ENCODE results near the gene PLEKHA1. TPM values are rescaled to one million over a fixed set of nuclear protein-coding genes. Genes with fewer than 3 reads are reported as not detected.
A peak's percentile ranks its signal among the peaks of the same experiment; 100 is the strongest.

PLEKHA1 gene
- polyA plus RNA-seq, 4 donors, result 15.4 to 64.7 (median 23.7) TPM

- no peaks in the 10 kb centered on the region for H3K9me3 ChIP-seq (ENCODE audit: control insufficient read depth in 2 of 2, insufficient read depth in 1 of 2, low read depth in 1 of 2, low read length in 1 of 2)
- H3K4me3 ChIP-seq (ENCODE audit: low read depth in 1 of 3, low read length in 3 of 3), result no peak overlapping the region
- H3K27me3 ChIP-seq (ENCODE audit: control insufficient read depth in 3 of 3, insufficient read depth in 3 of 3, low read length in 3 of 3), result peaks cover 3 to 32% (median 10%) of the 10 kb centered on the region in 3 donors
- DNase-seq, result no peak
- H3K4me1 ChIP-seq (ENCODE audit: control insufficient read depth in 3 of 3, insufficient read depth in 2 of 3, low read depth in 1 of 3, low read length in 2 of 3), result peaks cover 0 to 2% (median 0%) of the 10 kb centered on the region in 3 donors
- H3K36me3 ChIP-seq (ENCODE audit: control insufficient read depth in 3 of 3, insufficient read depth in 2 of 3, low read depth in 1 of 3, low read length in 3 of 3), result no peaks in the 10 kb centered on the region
- FAIRE-seq, result no peak
- WGBS, 3 donors, result 67 to 78% (median 72%) methylated on average over 5 of the region's 5 CpGs
- H3K27ac ChIP-seq (ENCODE audit: low read depth in 1 of 3, low read length in 2 of 3), result no peak overlapping the region
These were observed 83.4 kb downstream of the PLEKHA1 start for GRCh38 chr10:122457934-122458333.

GRCh38 chr10:122458693-122459092 is 84.2 kb downstream of the PLEKHA1 start:
- H3K36me3 ChIP-seq (ENCODE audit: control insufficient read depth in 3 of 3, insufficient read depth in 2 of 3, low read depth in 1 of 3, low read length in 3 of 3), result no peaks in the 10 kb centered on the region
- peaks cover 0 to 2% (median 0%) of the 10 kb centered on the region in 3 donors for H3K4me1 ChIP-seq (ENCODE audit: control insufficient read depth in 3 of 3, insufficient read depth in 2 of 3, low read depth in 1 of 3, low read length in 2 of 3)
- H3K27ac ChIP-seq (ENCODE audit: low read depth in 1 of 3, low read length in 2 of 3), result no peak overlapping the region
- FAIRE-seq (no peak), DNase-seq (no peak)
- H3K27me3 ChIP-seq (ENCODE audit: control insufficient read depth in 3 of 3, insufficient read depth in 3 of 3, low read length in 3 of 3), result peaks cover 3 to 37% (median 10%) of the 10 kb centered on the region in 3 donors
- no peaks in the 10 kb centered on the region for H3K9me3 ChIP-seq (ENCODE audit: control insufficient read depth in 2 of 2, insufficient read depth in 1 of 2, low read depth in 1 of 2, low read length in 1 of 2)
- H3K4me3 ChIP-seq (ENCODE audit: low read depth in 1 of 3, low read length in 3 of 3), result no peak overlapping the region
- WGBS, 3 donors, result 79 to 94% (median 84%) methylated on average over 6 of the region's 6 CpGs

- Histone ChIP-seq H3K9me3 (ENCODE audit: control insufficient read depth in 2 of 2, insufficient read depth in 1 of 2, low read depth in 1 of 2, low read length in 1 of 2) (no peaks in the 10 kb centered on the region), H3K4me1 (ENCODE audit: control insufficient read depth in 3 of 3, insufficient read depth in 2 of 3, low read depth in 1 of 3, low read length in 2 of 3) (peaks cover 0 to 2% (median 0%) of the 10 kb centered on the region in 3 donors), H3K27me3 (ENCODE audit: control insufficient read depth in 3 of 3, insufficient read depth in 3 of 3, low read length in 3 of 3) (peaks cover 3 to 37% (median 10%) of the 10 kb centered on the region in 3 donors), H3K27ac (ENCODE audit: low read depth in 1 of 3, low read length in 2 of 3) (no peak overlapping the region), H3K36me3 (ENCODE audit: control insufficient read depth in 3 of 3, insufficient read depth in 2 of 3, low read depth in 1 of 3, low read length in 3 of 3) (peaks cover 0 to 3% (median 0%) of the 10 kb centered on the region in 3 donors), H3K4me3 (ENCODE audit: low read depth in 1 of 3, low read length in 3 of 3) (no peak overlapping the region)
- FAIRE-seq (no peak), DNase-seq (no peak)
- 74 to 77% (median 75%) methylated on average over 14 of the region's 14 CpGs for WGBS, 3 donors
These were observed 85.2 kb downstream of the PLEKHA1 start for GRCh38 chr10:122459561-122460273.

GRCh38 chr10:122460891-122461293 is 86.4 kb downstream of the PLEKHA1 start:
- peaks cover 0 to 7% (median 0%) of the 10 kb centered on the region in 3 donors for H3K36me3 ChIP-seq (ENCODE audit: control insufficient read depth in 3 of 3, insufficient read depth in 2 of 3, low read depth in 1 of 3, low read length in 3 of 3)
- FAIRE-seq, result no peak
- H3K4me1 ChIP-seq (ENCODE audit: control insufficient read depth in 3 of 3, insufficient read depth in 2 of 3, low read depth in 1 of 3, low read length in 2 of 3), result peaks cover 0 to 2% (median 0%) of the 10 kb centered on the region in 3 donors
- H3K27ac ChIP-seq (ENCODE audit: low read depth in 1 of 3, low read length in 2 of 3), result no peak overlapping the region
- peaks cover 3 to 37% (median 10%) of the 10 kb centered on the region in 3 donors for H3K27me3 ChIP-seq (ENCODE audit: control insufficient read depth in 3 of 3, insufficient read depth in 3 of 3, low read length in 3 of 3)
- peak overlapping the region in 2 of 3 donors; percentile 44 to 58 for H3K4me3 ChIP-seq (ENCODE audit: low read depth in 1 of 3, low read length in 3 of 3)
- 1 to 5% (median 1%) methylated on average over 40 of the region's 40 CpGs for WGBS, 3 donors
- no peak for DNase-seq
- no peaks in the 10 kb centered on the region for H3K9me3 ChIP-seq (ENCODE audit: control insufficient read depth in 2 of 2, insufficient read depth in 1 of 2, low read depth in 1 of 2, low read length in 1 of 2)

- H3K4me3 ChIP-seq (ENCODE audit: low read depth in 1 of 3, low read length in 3 of 3), result peak within 1 kb of the TSS; percentile 9 to 58 (median 48)
- H3K27me3 ChIP-seq (ENCODE audit: control insufficient read depth in 3 of 3, insufficient read depth in 3 of 3, low read length in 3 of 3), result peaks cover 3 to 37% (median 10%) of the 10 kb centered on the region in 3 donors
- DNase-seq (peak in 1 of 2 donors; percentile 19), FAIRE-seq (no peak)
- peaks cover 0 to 7% (median 0%) of the 10 kb centered on the region in 3 donors for H3K36me3 ChIP-seq (ENCODE audit: control insufficient read depth in 3 of 3, insufficient read depth in 2 of 3, low read depth in 1 of 3, low read length in 3 of 3)
- 1 to 2% (median 1%) methylated on average over 22 to 56 of the region's 56 CpGs for WGBS, 3 donors
- H3K4me1 ChIP-seq (ENCODE audit: control insufficient read depth in 3 of 3, insufficient read depth in 2 of 3, low read depth in 1 of 3, low read length in 2 of 3), result peaks cover 0 to 2% (median 0%) of the 10 kb centered on the region in 3 donors
- no peaks in the 10 kb centered on the region for H3K9me3 ChIP-seq (ENCODE audit: control insufficient read depth in 2 of 2, insufficient read depth in 1 of 2, low read depth in 1 of 2, low read length in 1 of 2)
- H3K27ac ChIP-seq (ENCODE audit: low read depth in 1 of 3, low read length in 2 of 3), result peak within 1 kb of the TSS in 2 of 3 donors; percentile 12 to 54
These were observed 86.8 kb downstream of the PLEKHA1 start, which contains the start of gene HTRA1 for GRCh38 chr10:122461367-122461728. Gene HTRA1 (plus strand): TSS chr10:122461553. CDS start chr10:122461653, 100 bp downstream.

GRCh38 chr10:122461729-122462532 is 87.4 kb downstream of the PLEKHA1 start:
- H3K27ac ChIP-seq (ENCODE audit: low read depth in 1 of 3, low read length in 2 of 3), result peak overlapping the region in 2 of 3 donors; percentile 12 to 54
- 0 to 1% (median 1%) methylated on average over 64 to 95 of the region's 95 CpGs for WGBS, 3 donors
- H3K27me3 ChIP-seq (ENCODE audit: control insufficient read depth in 3 of 3, insufficient read depth in 3 of 3, low read length in 3 of 3), result peaks cover 3 to 37% (median 10%) of the 10 kb centered on the region in 3 donors
- DNase-seq (peak; percentile 29 to 73), FAIRE-seq (no peak)
- no peaks in the 10 kb centered on the region for H3K9me3 ChIP-seq (ENCODE audit: control insufficient read depth in 2 of 2, insufficient read depth in 1 of 2, low read depth in 1 of 2, low read length in 1 of 2)
- H3K36me3 ChIP-seq (ENCODE audit: control insufficient read depth in 3 of 3, insufficient read depth in 2 of 3, low read depth in 1 of 3, low read length in 3 of 3), result peaks cover 0 to 7% (median 0%) of the 10 kb centered on the region in 3 donors
- H3K4me3 ChIP-seq (ENCODE audit: low read depth in 1 of 3, low read length in 3 of 3), result peak overlapping the region; percentile 9 to 58 (median 48)
- peaks cover 0 to 2% (median 0%) of the 10 kb centered on the region in 3 donors for H3K4me1 ChIP-seq (ENCODE audit: control insufficient read depth in 3 of 3, insufficient read depth in 2 of 3, low read depth in 1 of 3, low read length in 2 of 3)

- Histone ChIP-seq H3K27ac (ENCODE audit: low read depth in 1 of 3, low read length in 2 of 3) (peak overlapping the region in 2 of 3 donors; percentile 12 to 54), H3K4me3 (ENCODE audit: low read depth in 1 of 3, low read length in 3 of 3) (peak overlapping the region; percentile 25 to 58 (median 48)), H3K4me1 (ENCODE audit: control insufficient read depth in 3 of 3, insufficient read depth in 2 of 3, low read depth in 1 of 3, low read length in 2 of 3) (peaks cover 0 to 2% (median 0%) of the 10 kb centered on the region in 3 donors), H3K9me3 (ENCODE audit: control insufficient read depth in 2 of 2, insufficient read depth in 1 of 2, low read depth in 1 of 2, low read length in 1 of 2) (no peaks in the 10 kb centered on the region), H3K36me3 (ENCODE audit: control insufficient read depth in 3 of 3, insufficient read depth in 2 of 3, low read depth in 1 of 3, low read length in 3 of 3) (peaks cover 0 to 7% (median 0%) of the 10 kb centered on the region in 3 donors), H3K27me3 (ENCODE audit: control insufficient read depth in 3 of 3, insufficient read depth in 3 of 3, low read length in 3 of 3) (peaks cover 3 to 37% (median 10%) of the 10 kb centered on the region in 3 donors)
- DNase-seq (peak in 1 of 2 donors; percentile 47), FAIRE-seq (no peak)
- 15 to 24% (median 23%) methylated on average over 47 of the region's 47 CpGs for WGBS, 3 donors
These were observed 88.3 kb downstream of the PLEKHA1 start for GRCh38 chr10:122462533-122463465.

Data from small intestine (tissue), 7 donors.